Measurements from ENCODE around the gene ABLIM1.

DNA sequence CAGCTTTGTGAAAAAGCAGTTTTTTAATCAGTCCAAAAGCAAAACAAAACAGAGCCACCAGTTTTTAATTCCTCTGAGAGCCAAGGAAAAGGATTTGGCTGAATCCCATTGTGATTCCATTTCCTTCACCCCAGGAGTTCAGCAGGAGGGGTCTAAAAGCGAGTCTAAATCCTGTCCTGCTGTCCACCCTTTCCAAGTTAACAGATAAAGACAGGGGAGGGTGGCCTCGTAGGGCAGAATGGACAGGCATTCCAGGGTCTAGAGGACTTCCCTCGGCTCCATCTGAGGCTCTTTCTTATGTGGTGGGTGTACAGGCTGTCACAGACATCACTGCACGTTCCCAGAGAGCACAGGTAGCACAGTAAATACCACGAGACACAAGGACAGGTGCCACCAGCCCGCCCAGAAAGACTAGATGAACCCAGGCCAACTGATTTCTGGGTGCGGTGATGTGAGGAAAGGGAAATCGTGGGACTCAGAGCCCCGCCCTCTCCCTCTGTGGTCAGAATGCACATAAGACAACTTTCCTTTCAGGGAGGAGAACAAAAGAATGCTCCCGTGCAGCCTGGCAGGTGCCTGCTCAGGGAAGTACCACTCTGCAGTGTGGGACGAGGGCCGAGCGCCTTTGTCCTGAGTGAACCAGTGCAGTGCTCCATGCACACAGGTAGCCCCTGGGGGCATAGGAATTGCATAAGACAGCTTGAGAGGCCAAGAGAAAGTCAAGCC lies 119.7 kb downstream of the ABLIM1 start:
- TF ChIP-seq, protein P1, sequence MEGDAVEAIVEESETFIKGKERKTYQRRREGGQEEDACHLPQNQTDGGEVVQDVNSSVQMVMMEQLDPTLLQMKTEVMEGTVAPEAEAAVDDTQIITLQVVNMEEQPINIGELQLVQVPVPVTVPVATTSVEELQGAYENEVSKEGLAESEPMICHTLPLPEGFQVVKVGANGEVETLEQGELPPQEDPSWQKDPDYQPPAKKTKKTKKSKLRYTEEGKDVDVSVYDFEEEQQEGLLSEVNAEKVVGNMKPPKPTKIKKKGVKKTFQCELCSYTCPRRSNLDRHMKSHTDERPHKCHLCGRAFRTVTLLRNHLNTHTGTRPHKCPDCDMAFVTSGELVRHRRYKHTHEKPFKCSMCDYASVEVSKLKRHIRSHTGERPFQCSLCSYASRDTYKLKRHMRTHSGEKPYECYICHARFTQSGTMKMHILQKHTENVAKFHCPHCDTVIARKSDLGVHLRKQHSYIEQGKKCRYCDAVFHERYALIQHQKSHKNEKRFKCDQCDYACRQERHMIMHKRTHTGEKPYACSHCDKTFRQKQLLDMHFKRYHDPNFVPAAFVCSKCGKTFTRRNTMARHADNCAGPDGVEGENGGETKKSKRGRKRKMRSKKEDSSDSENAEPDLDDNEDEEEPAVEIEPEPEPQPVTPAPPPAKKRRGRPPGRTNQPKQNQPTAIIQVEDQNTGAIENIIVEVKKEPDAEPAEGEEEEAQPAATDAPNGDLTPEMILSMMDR (IDR thresholded peaks at IDR 0.05), result no peak
- TF ChIP-seq POLR2A (IDR thresholded peaks at IDR 0.05) (no peak), EP300 (IDR thresholded peaks at IDR 0.05) (no peak), POLR2AphosphoS5 (IDR thresholded peaks at IDR 0.05) (no peak)
